GM18517 (cell line): ENCODE measurements around the gene RPS27L.

ENCODE experiments used
- ATAC-seq: cut with Tn5 transposase; IDR thresholded peaks from one replicate; pipeline ENCODE4 v1.9.1; 2021; ENCODE audit warnings: mild to moderate bottlenecking, moderate library complexity; ENCODE audit not compliant: unreplicated experiment

Gene RPS27L

DNA sequence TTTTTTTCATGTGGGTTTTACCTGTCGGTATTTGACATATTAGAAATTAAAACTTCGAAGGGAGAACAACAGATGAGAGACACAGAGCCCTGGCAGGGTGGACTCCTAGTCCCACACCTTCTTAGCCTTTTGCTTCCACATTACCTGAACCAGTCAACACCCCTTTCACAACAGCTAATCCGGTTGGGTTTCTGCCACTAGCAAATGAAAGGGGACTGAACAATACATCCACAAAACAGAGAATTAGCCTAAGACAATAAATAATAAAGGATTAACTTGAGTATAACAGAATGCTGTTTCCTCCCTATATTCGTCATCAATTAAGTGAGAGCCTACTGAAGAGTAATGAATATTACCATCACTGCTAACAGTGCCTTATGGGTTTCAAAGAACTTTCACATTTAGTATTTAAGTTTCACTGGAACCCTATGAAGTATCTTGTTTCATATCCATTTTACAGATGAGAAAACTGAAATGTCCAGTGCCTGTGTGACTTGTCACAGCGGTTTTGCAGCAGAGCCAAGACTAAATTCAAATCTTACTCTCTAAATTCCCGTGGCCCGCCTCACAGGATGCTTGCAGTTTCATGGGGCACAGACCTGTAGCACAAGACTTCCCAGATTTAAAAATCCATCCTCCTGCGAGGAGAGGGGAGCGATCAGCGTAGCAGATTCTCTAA is 31.1 kb upstream of the RPS27L start:
- no peak for ATAC-seq

DNA sequence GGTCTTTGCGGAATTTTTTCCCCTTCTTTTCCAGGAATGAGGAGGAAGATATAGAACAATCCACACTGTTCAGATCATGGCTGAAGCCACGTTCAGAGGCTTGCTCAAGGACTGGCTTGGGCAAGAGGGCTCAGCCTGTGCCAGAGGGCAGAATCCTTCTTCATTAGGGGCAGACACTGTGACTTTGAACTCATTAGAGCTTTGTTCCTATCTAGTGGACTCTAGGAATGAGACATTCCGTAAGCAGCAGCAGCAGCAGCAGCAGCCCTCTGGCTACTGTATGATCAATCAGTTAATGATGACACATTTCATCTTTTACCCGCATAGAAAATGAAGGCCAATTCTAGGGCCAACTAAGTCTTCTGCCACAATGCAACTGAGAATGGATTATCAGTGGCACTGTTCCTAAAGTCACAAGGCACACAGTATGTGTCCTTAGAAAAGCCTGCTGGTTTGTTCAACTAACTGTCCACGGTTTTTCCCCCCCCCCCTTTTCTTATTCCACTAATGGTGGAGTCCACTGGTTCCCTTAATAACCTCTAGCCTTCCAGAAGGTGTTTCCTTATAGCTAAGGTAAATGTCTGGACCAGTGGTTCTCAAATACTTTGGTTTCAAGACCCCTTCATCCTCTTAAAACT is 30.4 kb upstream of the RPS27L start:
- no peak for ATAC-seq

DNA sequence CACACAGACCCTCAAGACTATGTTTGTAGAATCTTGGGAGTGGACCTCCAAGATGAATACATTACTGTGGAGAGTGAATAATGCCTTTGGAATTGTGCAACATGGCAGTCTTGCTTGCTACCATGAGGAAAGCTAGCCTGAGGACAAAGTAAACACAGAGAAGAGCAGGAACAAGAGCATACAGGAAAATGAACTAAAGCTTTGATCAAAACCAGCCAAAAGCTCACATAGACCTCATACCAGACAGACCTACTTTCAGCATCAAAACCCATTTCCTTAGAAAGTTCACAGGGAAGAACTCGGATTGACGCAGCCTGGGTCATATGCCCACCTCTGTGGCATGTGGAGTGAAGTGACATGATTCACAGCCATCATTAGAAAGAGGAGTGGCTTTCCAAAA is 28.8 kb upstream of the RPS27L start:
- no peak for ATAC-seq

DNA sequence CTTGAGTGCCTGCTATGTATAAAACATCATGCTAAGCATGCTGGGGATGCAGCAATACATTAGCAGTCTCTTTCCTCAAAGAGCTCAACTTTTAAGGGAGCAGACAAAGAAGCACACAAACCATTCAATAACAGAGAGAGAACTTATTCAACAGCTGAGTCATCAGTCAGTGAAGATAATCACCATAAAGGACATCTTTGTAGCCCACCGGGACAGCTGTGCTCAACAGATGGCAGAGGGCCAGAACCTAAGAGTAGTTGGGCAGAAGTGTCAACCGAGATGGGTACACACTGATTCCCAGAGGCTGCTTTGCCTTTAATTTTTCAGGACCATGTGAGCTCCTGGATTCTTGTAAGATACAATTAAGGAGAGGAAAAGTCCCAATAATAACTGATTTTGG is 27.9 kb upstream of the RPS27L start:
- no peak for ATAC-seq

DNA sequence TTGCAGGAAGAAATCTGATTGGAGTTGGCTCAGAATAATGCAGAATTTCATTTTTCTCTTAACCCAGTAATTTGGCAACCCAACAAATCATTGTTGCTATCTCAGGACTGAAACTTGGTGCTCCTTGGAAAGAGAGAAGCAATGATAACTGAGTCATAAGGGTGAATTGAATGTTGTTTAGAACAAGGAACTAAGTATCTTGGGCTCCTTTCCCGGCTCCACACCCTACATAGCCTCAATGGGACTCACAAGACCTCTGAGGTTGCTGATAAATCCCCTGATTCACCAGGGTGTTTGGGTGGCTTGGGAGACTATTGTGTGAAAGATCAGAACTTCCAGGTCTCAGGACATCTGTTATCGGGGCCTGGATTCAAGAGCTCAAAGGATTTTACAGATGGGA is 24.4 kb upstream of the RPS27L start:
- ATAC-seq, result no peak

DNA sequence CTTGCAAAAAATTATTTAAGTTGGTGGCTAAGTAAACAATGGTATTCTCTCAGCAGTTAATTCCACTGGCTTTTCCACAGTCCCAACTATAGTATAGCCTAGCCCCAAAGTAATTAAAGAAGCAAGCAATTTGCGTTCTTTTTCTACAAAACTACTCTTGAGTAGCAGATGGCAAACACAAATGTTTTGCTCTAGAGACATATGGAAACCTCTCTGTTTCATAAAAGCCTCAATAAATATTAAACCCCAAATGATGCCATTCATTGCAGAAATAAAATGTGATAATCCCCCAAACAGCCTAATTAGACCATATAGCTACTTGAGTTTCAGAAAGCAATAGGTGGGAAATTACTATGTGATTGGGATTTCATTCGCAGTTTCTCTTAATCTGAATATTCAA is 23.5 kb upstream of the RPS27L start:
- ATAC-seq, result no peak

DNA sequence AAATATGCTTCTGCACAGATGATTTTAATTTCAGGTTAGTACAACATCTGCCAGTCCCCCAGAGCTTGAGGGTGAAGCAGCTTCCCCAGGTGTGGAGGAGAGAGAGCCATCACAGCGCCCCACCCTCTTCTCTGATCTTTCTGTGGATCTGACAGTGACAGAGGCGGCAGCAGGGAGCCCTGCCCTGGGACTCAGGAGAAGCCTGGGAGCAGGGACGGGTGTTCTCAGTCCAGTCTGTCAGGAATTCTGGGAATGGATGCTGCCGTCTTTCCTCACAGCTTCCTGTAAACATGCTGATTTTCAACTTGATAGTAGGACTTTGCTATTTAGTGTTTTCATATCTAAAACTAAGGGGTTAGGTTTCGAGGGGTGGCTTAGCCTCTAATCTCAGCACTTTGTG is 20.8 kb upstream of the RPS27L start:
- no peak for ATAC-seq

DNA sequence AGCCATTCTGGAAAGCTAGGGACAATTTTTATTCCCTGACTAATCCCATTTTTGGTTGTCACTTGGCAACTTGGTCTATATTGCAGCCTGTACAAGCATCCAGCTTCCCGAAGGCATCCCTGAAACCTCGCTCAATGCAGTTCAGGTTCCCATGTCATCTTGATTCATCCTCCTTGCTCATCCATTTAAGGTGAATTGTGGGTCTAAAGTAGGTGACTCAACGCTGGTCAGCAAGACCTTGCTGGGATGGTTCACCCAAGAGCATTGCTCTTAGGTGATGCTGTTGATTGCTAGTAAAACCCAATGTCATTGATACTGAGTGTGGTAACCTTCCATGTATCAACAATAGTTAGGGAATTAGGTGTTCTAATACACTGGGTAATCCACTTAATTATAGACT is 19.0 kb upstream of the RPS27L start:
- ATAC-seq, result no peak

DNA sequence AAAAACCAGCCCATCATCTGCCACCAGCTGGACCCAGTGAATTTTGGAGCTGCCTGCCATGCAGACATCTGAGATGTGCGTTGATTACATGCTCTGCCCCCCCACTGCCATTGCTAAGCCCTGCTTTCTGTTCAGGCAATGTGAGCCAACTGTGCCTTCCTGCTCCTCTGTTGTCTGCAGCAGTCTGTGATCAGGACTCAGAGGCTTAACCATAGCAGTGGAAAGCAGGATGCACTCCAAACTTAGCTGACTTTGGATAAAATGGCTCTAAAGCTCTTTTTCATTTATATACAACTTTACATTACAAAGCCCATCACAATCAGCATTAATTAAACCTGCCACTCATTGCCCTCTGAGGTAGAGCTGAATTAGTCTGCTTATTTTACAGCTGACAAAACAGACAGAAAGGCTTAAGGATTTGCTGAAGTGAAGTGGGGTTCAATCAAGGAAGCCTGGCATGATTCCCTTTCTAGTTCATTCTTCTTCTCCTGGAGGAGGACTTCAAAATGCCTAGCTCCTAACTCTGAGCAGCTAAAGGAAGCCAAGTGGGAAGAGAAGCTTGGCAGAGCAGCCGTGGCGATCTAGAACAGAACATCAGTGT is 15.7 kb upstream of the RPS27L start:
- no peak for ATAC-seq

DNA sequence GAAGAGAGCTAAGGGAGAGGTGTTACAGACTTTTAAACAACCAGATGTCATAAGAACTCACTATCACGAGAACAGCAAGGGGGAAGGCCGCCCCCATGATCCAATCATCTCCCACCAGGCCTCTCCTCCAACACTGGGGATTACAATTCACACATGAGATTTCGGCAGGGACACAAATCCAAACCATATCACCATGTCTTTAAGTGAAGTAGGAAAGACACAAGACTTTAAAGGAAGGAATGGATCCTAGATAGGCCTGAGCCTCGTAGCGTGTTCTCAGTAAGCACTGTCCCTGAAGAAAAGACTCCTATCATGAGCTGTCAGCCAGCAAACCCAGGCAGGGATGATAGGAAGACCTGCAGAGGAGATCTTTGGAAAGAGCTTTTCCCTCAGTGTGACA is 15.1 kb upstream of the RPS27L start:
- no peak for ATAC-seq

DNA sequence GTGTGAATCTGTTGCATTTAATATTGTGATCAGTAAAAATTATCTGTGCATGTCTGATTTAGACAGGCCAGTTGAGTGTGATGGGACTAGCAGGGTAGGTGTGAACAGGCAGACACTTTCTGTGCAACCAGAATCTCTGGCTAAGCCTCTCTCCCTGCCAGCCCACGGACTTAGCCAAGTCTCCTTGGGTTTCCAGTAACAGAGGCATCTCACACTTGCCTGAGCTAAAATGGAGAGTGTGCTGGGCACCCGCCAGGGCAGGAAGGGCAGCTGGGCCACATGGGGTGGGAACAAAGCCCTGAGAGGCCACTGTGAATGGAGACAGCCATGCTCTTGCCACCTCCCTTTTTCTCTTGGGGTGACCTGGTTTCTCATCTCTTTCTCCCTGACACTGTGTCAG is 12.5 kb upstream of the RPS27L start:
- ATAC-seq, result no peak

DNA sequence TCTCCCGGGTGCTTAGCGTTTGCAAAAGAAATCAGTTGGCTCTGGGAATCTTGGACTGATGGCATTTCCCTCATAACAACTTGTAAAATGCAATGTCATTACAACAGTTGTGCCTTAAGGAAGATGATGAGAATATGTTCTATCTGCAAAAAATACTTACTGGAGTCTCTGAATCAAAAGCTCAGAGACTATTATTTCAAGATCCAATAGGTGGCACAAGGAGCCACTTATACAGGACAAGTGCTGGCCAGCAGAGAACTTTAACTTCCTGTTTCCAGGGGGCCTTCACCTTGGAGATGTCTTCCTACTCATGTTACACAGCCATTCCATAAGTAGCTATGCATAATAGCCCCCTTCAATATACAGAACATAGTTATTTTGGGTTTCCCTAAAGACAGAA is 8.9 kb upstream of the RPS27L start:
- ATAC-seq, result no peak

DNA sequence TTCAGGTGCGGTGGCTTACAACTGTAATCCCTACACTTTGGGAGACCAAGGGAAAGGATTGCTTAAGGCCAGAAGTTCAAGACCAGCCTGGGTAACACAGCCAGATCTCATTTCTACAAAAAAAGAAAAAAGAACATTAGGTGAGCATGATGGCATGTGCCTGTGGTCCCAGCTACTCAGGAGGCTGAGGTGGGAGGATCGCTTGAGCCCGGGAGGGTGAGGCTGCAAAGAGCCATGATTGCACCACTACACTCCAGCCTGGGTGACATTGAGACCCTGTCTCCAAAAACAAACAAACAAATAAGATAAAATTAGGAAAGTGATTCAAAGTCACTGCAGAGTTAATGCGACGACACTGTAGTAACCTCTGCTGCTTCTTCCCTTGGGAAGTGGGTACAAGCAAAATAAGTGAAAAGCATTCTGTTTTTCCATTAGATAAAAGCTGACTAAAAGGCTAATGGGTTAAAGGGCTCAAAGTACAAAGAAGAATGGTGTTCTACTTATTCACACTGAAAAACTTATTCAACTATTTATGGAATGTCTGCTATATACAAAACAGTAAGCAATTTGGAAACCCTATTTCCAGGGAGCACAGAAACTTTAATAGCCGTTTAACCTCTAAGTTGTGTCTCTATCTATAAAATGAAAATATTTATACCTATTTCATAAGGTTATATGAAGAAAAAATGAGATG is 8.0 kb upstream of the RPS27L start:
- ATAC-seq, result no peak

DNA sequence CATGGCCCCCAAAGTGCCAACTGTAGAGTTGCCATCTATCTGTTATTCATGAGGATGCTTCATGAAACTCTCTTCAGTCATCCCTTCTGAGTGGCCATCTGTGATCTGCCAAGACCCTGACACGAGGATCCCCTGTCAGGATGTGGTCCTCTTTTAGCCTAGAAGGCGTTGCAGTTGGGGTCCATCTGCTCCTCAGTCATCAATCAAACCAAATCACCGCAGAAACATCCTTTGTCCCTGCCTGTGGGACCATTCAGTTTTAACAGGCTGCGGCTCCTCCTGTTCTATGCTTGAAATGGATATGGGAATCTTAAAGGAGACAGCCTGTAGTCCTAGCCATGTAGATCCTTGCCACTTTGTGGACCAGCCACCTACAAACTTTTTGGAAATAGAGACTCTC is 5.9 kb upstream of the RPS27L start:
- ATAC-seq, result no peak

DNA sequence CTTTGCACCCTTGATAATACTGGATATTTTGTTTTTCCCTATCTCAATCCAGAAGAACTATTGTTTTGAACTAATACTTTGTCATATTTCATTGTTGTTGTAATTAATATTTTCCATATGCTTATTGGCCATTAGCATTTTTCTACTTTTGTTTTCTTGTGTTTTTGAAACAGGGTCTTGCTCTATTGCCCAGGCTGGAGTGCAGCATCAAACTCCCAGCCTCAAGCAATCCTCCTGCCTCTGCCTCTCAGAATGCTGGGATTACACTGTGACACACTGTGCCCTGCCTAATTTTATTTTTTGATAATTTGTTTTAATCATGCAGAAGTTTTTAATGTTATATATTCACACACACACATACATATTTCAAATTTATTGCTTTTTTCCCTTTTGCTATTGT is 3.4 kb upstream of the RPS27L start:
- no peak for ATAC-seq

DNA sequence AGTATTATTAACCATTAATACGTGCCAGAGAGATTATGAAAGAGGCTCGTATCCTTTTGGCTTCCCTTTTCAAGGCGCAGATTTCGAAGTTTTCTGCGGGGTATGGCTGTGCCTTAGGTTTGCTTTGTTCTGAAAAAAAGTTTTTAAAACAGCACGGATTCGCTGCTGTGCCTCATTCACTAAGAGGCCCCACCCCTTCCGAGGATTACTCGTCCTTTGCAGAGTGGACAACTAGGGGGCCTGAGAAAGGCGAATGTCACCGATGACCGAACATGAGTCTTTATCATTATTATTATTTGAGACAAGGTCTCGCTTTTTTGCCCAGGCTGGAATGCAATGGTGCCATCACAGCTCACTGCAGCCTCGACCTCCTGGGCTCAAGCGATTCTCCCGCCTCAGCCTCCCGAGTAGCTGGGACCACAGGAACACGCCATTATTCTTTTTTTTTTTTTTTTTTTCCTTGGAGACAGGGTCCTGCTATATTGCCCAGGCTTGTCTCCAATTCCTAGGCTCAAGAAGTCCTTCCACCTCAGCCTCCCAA is 684 bp upstream of the RPS27L start:
- ATAC-seq, result peak; percentile 31

DNA sequence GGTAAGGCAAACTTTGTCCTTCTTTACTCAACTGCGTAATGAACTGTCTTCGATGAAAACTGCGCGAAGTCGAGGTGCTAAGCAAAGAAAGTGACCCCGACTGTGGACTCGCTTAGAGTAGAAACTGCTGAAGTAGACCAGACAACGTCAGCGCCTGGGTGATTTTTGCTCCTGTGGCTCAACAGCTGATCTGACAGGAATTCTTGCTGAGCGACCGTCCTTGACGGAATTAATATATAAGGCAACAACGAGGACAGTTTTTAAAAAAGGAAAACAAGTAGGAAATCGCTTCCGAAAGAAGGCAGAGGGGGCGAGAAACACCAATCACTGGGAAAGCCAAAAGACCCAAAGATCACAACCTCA is 541 bp downstream of the RPS27L start:
- ATAC-seq, result peak; percentile 14

DNA sequence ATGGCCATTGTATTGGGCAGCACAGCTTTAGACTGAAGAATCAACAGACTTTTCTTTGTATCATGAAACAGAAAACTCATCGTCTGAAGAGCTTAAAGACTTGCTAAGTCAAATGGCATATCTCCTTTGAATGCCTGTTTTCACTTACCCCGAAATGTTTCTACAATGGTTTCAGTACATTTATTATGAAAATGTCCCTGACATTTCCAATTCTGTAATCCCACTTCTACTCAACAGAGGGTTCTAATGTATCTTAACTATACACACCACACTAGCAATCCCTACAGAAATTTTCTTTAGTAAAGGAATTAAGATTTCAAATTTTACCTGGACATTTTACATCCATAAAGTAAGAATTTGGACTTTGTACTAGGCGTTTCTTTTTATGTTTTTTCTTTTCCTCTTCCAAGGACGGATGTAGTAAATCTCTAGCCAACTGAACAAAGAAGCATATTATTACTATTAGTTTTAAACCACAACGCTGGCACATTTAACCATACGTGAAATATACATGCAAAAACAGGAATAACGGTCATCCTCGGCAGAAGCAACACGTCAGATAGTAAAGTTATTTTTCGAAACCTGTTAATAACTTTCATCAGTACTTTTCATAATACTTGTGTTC is 1.1 kb downstream of the RPS27L start:
- no peak for ATAC-seq

DNA sequence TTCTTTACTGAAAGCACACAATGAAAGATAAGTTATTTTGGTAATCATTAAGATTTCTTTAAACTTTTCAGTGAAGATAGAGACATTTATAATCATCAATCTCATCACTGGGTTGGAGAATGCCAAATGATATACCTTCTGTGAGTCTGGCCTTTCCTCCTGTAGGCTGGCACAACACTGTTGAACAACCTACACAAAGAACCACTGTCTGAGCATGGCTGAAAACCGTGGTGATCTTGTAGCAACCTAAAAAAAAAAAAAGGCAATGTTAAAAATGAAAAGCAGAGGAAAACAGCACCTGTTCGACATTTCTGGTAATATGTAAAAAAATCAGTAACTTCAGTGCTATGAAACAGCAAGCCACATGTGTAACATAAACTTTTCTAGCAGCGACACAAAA is 1.8 kb downstream of the RPS27L start:
- no peak for ATAC-seq

DNA sequence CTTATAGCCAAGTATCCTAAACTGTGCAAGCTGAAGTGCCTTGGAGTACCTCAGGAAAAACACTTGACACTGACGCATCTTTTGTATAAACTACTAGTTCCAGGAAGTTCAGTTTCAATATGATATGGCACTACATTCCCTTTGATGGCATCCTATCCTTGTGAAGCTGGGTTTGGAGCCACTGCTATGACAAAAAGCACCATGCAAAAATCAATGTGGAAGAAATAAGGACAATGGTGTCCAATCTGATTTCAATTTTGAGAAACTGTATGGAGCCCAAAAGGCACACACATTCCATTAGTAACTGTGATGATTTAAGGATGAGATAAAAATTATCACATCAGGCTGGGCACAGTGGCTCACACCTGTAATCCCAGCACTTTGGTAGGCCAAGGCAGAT is 5.6 kb downstream of the RPS27L start:
- no peak for ATAC-seq

DNA sequence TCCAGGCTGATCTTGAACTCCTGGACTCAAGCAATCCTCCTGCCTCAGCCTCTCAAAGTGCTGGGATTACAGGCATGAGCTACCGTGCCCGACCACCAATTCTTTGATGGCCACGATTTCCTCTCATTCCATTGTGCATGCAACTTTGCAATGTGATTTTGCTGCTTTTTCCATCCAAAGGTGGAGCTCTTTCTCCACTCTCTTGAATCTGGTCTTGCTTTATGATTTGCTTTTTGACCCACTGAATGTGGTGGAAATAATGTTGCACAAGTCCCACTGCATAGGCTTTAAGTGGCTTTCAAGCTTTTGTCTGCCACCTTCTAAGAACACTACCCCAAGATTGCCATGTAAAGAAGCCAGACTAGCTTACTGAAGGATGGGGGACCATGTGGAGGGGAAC is 10.6 kb downstream of the RPS27L start:
- ATAC-seq, result no peak
